ENCODE measurements around the gene XAF1. TPM values are rescaled to one million over a fixed set of nuclear protein-coding genes. Genes with fewer than 3 reads are reported as not detected.

Gene XAF1
- total and polyA plus RNA-seq, 4 donors: 4.5 to 108 (median 65.8) TPM

DNA sequence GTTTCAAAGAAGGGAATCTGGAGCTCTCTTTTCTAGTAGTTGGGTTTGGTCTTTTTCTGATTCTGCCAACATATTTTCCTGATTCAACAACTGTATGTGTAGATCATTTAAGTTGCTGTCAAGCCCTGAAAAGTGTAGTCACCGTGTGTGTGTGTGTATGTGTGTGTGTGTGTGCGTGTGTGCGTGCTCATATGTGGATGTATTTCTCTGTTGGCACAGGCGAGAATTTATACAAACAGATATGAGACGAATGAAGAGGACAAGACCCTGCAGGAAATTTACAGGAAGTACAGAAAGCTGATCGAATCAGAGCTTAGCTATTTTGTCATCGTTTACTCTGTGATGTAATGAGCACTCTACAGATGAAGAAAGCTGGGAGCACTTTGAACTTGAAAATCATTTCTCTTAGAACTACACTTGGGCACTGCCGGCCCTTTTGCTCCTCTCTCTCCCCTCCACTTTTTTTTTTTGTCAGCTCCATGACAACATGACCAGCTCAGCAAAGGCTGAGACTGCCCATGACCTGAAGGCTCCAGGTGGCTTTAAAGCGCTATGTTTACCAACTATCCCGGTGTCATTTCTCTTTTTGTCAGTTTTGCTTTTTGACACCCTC lies 31.3 kb downstream of the XAF1 start:
- no peak for DNase-seq
- no peaks in the 10 kb centered on the region for H3K36me3 ChIP-seq (ENCODE audit: control insufficient read depth in 1 of 2, insufficient read depth in 2 of 2, low read length in 1 of 2)
- H3K27ac ChIP-seq (ENCODE audit: low read depth in 1 of 2, low read length in 2 of 2): no peak overlapping the region
- H3K9me3 ChIP-seq (ENCODE audit: control insufficient read depth, low read length): no peaks in the 10 kb centered on the region
- intact Hi-C loops (cut with DNase I): no loop called here
- peaks cover 0 to 2% of the 10 kb centered on the region in 2 donors for H3K27me3 ChIP-seq (ENCODE audit: control insufficient read depth in 1 of 2, insufficient read depth in 2 of 2, low read length in 1 of 2)
- 56 to 59% methylated on average over 10 of the region's 10 CpGs for WGBS, 2 donors
- no peak overlapping the region for H3K4me3 ChIP-seq (ENCODE audit: low read length in 2 of 2)
- no peaks in the 10 kb centered on the region for H3K4me1 ChIP-seq (ENCODE audit: control insufficient read depth in 1 of 2, insufficient read depth in 2 of 2, low read length in 2 of 2)
- ATAC-seq (ENCODE audit: low FRiP score): no peak

DNA sequence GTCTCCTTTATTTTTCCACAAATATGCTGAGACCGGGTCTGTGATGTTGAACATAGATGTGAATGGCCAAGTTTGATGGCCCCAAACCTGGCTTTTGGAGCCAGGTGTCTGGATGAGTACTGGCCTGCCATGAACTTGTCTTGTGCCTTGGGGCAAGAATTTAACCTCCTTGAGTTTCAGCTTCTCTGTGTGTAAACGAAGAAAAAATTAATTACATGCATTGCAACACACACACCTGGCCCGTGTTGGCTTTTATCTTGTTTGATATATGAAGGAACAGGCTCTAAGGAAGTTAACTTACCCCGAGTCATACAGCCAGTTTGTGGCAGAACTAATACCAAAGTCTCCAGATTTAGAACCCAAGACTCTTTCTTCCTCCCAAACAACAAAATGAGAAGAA lies 33.3 kb downstream of the XAF1 start:
- no peak overlapping the region for H3K27ac ChIP-seq (ENCODE audit: low read depth in 1 of 2, low read length in 2 of 2)
- 70% methylated on average over 4 of the region's 4 CpGs for WGBS, 2 donors
- intact Hi-C loops (cut with DNase I): no loop called here

DNA sequence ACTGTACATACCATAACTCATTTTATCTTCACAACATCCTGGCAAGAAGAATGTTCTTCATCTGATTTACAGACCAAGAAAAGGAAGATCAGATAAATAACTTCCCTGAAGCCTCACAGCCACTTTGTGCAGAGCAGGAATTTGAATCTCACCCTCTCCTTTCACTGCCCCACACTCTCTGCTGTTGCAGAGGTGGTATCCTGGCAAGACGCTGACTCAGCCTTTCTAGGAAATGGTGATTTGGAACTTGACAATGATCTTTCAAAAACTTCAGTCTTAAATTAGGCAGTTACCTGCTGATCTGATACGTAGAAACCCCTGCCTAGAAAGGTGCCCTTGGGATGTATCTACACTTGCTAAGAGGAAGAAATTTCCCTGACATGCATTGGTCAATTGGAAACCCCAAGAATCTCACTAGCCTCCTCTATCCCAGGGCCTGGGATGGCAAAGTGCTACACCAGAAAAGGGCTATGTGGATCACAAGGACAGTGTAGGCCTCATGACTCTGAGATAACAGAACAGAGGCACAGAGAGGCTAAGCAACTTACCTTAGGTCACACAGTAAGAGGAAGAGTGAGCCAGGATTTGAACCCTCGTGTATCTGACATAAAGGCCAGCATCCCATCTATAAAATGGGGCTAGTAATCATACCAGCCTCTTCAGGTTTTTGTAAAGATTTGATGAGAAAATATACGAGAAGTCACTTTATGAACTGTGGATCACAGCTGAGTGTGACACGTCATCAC lies 38.1 kb downstream of the XAF1 start:
- H3K4me1 ChIP-seq (ENCODE audit: control insufficient read depth in 1 of 2, insufficient read depth in 2 of 2, low read length in 2 of 2): no peaks in the 10 kb centered on the region
- ATAC-seq (ENCODE audit: low FRiP score): no peak
- H3K4me3 ChIP-seq (ENCODE audit: low read length in 2 of 2): no peak overlapping the region
- H3K36me3 ChIP-seq (ENCODE audit: control insufficient read depth in 1 of 2, insufficient read depth in 2 of 2, low read length in 1 of 2): no peaks in the 10 kb centered on the region
- no peaks in the 10 kb centered on the region for H3K9me3 ChIP-seq (ENCODE audit: control insufficient read depth, low read length)
- H3K27me3 ChIP-seq (ENCODE audit: control insufficient read depth in 1 of 2, insufficient read depth in 2 of 2, low read length in 1 of 2): peaks cover 0 to 2% of the 10 kb centered on the region in 2 donors
- WGBS, 2 donors: 69 to 77% methylated on average over 5 of the region's 5 CpGs
- no peak overlapping the region for H3K27ac ChIP-seq (ENCODE audit: low read depth in 1 of 2, low read length in 2 of 2)
- no peak for DNase-seq
- intact Hi-C loops (cut with DNase I): no loop called here

More for the DNA sequence above, 33.3 kb downstream of the XAF1 start:
- ATAC-seq (ENCODE audit: low FRiP score): no peak
- Histone ChIP-seq H3K4me3 (ENCODE audit: low read length in 2 of 2) (no peak overlapping the region), H3K4me1 (ENCODE audit: control insufficient read depth in 1 of 2, insufficient read depth in 2 of 2, low read length in 2 of 2) (no peaks in the 10 kb centered on the region), H3K27me3 (ENCODE audit: control insufficient read depth in 1 of 2, insufficient read depth in 2 of 2, low read length in 1 of 2) (peaks cover 0 to 2% of the 10 kb centered on the region in 2 donors), H3K9me3 (ENCODE audit: control insufficient read depth, low read length) (no peaks in the 10 kb centered on the region), H3K36me3 (ENCODE audit: control insufficient read depth in 1 of 2, insufficient read depth in 2 of 2, low read length in 1 of 2) (no peaks in the 10 kb centered on the region)
- no peak for DNase-seq

DNA sequence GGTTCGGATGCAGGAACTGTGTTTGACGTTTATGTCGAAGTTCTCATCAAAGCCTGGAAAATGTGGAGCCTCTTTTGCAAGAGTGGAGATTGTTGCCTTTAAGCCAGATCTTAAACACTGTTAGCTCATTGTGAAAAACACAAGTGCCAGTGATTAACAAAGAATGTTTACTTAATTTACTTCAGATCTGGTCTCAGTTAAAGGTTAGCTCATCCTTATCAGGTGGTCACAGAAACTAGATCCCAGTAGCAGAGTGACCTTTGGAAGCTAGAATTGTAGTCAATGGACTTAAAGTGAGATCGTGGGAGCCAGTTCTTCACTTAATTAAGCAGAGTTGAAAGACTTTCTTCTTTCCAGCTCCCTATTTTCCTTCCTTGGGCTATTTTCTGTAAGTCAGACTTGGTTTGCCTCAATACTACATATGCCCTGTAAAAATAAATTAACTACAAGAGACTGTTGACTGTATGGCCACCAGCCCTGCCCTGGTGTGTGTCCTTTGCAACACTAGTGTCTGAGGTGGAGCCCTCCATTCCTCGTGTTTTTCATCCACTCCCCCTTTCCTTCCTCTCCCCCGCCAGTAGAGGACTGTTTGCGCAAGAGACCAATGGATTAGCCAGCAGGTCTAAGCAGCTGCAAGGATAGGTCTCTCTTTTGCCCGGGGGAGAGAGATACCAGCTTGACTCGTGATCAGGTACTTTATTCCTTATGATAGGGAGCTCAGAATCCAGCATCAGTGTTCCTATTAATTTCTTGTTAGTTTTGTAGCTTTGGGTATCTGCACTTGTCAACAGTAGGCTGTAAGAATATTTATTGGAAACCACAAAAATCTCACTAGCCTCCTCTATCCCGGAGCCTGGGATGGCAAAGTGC lies 40.4 kb downstream of the XAF1 start:
- Histone ChIP-seq H3K27ac (ENCODE audit: low read depth in 1 of 2, low read length in 2 of 2) (no peak overlapping the region), H3K4me1 (ENCODE audit: control insufficient read depth in 1 of 2, insufficient read depth in 2 of 2, low read length in 2 of 2) (no peaks in the 10 kb centered on the region), H3K4me3 (ENCODE audit: low read length in 2 of 2) (no peak overlapping the region), H3K9me3 (ENCODE audit: control insufficient read depth, low read length) (no peaks in the 10 kb centered on the region), H3K27me3 (ENCODE audit: control insufficient read depth in 1 of 2, insufficient read depth in 2 of 2, low read length in 1 of 2) (no peaks in the 10 kb centered on the region), H3K36me3 (ENCODE audit: control insufficient read depth in 1 of 2, insufficient read depth in 2 of 2, low read length in 1 of 2) (no peaks in the 10 kb centered on the region)
- ATAC-seq (ENCODE audit: low FRiP score): no peak
- DNase-seq: no peak
- intact Hi-C loops (cut with DNase I): no loop called here
- 57 to 59% methylated on average over 10 of the region's 10 CpGs for WGBS, 2 donors

DNA sequence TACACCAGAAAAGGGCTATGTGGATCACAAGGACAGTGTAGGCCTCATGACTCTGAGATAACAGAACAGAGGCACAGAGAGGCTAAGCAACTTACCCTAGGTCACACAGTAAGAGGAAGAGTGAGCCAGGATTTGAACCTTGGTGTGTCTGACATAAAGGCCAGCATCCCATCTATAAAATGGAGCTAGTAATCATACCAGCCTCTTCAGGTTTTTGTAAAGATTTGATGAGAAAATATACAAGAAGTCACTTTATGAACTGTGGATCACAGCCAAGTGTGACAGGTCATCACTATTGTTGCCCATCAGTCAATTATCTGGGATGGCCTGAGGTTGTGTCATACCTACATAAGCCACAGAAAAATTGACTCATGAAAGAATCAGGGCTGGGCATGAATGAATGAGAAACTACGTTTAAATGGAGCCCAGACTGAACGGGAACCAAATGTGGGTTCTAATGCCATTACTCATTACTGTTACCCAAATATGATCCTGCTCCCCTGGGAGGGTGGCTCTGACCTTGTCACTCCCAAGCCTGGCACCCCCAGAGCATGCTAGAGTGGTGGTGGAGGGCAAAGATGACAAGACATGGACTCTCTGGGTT lies 41.1 kb downstream of the XAF1 start:
- Histone ChIP-seq H3K4me3 (ENCODE audit: low read length in 2 of 2) (no peak overlapping the region), H3K9me3 (ENCODE audit: control insufficient read depth, low read length) (no peaks in the 10 kb centered on the region), H3K36me3 (ENCODE audit: control insufficient read depth in 1 of 2, insufficient read depth in 2 of 2, low read length in 1 of 2) (no peaks in the 10 kb centered on the region), H3K27me3 (ENCODE audit: control insufficient read depth in 1 of 2, insufficient read depth in 2 of 2, low read length in 1 of 2) (no peaks in the 10 kb centered on the region), H3K27ac (ENCODE audit: low read depth in 1 of 2, low read length in 2 of 2) (no peak overlapping the region), H3K4me1 (ENCODE audit: control insufficient read depth in 1 of 2, insufficient read depth in 2 of 2, low read length in 2 of 2) (no peaks in the 10 kb centered on the region)
- DNase-seq (no peak), ATAC-seq (ENCODE audit: low FRiP score) (no peak)
- WGBS, 2 donors: 68% methylated on average over 2 of the region's 2 CpGs
- intact Hi-C loops (cut with DNase I): no loop called here

DNA sequence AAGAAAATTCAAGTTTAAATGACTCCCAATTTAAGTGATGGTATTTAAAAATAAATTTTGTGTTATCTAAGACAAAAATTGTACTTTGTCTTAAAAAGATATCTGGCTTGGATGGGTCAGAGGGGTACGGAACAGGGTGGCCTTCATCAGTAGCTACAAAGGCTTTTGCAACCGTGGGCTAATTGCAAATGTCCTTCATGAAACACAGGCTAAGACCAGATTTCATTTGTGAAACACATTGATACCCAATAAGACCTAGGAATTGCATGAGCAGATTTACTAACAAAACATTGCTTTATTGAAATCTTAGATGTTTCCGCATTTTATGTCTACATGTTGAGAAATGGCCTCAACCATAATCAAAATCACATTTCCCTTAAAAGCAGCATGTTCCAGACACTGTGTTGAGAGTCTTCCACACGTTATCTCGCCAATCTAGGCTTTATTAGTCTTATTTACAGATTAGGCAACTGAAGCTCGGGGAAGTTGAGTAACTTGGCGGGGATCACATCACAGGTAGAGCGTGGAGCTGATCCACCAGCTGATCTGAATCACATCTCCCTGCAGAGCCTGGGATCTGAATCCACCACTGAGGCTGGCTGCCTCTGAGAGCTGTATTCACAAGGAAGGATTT lies 42.0 kb downstream of the XAF1 start:
- DNase-seq (no peak), ATAC-seq (ENCODE audit: low FRiP score) (no peak)
- Histone ChIP-seq H3K4me3 (ENCODE audit: low read length in 2 of 2) (no peak overlapping the region), H3K27ac (ENCODE audit: low read depth in 1 of 2, low read length in 2 of 2) (no peak overlapping the region), H3K36me3 (ENCODE audit: control insufficient read depth in 1 of 2, insufficient read depth in 2 of 2, low read length in 1 of 2) (no peaks in the 10 kb centered on the region), H3K27me3 (ENCODE audit: control insufficient read depth in 1 of 2, insufficient read depth in 2 of 2, low read length in 1 of 2) (no peaks in the 10 kb centered on the region), H3K9me3 (ENCODE audit: control insufficient read depth, low read length) (no peaks in the 10 kb centered on the region), H3K4me1 (ENCODE audit: control insufficient read depth in 1 of 2, insufficient read depth in 2 of 2, low read length in 2 of 2) (no peaks in the 10 kb centered on the region)
- intact Hi-C loops (cut with DNase I): no loop called here
- 72 to 78% methylated on average over 8 of the region's 8 CpGs for WGBS, 2 donors

DNA sequence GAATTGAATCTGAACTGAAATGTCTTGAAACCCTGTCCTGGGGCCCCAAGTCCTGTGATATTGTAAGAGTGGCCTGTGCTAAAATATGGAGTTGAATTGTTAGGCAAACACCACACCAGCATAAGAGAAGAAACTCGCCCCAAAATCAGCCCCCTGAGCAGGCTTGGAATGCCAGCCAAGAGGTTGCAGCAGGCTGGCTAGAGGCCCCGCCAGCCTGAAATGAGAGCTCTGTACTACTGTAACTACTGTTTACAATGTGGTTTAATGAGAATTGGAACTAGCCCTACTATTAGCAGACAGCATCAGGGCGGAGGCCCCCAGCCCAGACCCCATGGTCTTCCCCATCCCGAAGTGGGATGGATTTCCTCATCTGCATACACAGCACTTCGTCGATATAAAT lies 43.9 kb downstream of the XAF1 start:
- intact Hi-C loops (cut with DNase I): no loop called here
- no peak overlapping the region for H3K4me3 ChIP-seq (ENCODE audit: low read length in 2 of 2)
- no peaks in the 10 kb centered on the region for H3K9me3 ChIP-seq (ENCODE audit: control insufficient read depth, low read length)
- H3K4me1 ChIP-seq (ENCODE audit: control insufficient read depth in 1 of 2, insufficient read depth in 2 of 2, low read length in 2 of 2): no peaks in the 10 kb centered on the region
- 71 to 80% methylated on average over 6 of the region's 6 CpGs for WGBS, 2 donors
- ATAC-seq (ENCODE audit: low FRiP score) (no peak), DNase-seq (no peak)
- H3K27me3 ChIP-seq (ENCODE audit: control insufficient read depth in 1 of 2, insufficient read depth in 2 of 2, low read length in 1 of 2): no peaks in the 10 kb centered on the region
- H3K27ac ChIP-seq (ENCODE audit: low read depth in 1 of 2, low read length in 2 of 2): no peak overlapping the region
- no peaks in the 10 kb centered on the region for H3K36me3 ChIP-seq (ENCODE audit: control insufficient read depth in 1 of 2, insufficient read depth in 2 of 2, low read length in 1 of 2)

DNA sequence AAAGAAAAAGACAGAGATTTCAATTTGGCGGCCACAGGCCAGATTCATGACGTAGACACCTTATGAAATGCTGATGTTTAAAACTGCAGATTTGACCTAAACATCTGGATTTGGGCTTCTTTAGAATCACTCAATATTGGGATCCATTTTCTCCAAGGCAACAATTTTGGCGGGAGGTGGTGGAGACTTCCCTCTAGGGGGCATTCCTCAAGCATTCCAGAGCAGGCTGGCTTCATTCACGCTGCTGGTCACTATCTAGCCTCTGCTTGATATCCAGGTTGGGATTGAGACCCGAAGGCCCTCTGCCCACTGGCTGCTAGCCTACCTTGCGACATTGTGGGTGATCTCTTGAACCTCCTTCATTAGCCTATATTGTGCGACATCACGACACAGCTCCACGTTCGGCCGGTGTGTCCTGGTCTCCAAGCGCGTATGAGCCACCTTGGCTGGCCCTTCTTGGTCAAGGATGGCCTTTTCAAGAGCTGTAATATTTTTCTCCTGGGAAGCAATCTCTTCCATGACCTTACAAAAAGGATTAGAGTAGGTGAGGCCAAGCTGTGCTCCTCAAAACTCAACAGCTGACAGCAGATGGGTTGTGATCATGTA lies 44.7 kb downstream of the XAF1 start:
- H3K27ac ChIP-seq (ENCODE audit: low read depth in 1 of 2, low read length in 2 of 2): no peak overlapping the region
- no peak overlapping the region for H3K4me3 ChIP-seq (ENCODE audit: low read length in 2 of 2)
- ATAC-seq (ENCODE audit: low FRiP score): no peak
- no peaks in the 10 kb centered on the region for H3K9me3 ChIP-seq (ENCODE audit: control insufficient read depth, low read length)
- H3K4me1 ChIP-seq (ENCODE audit: control insufficient read depth in 1 of 2, insufficient read depth in 2 of 2, low read length in 2 of 2): no peaks in the 10 kb centered on the region
- 75 to 82% methylated on average over 13 of the region's 13 CpGs for WGBS, 2 donors
- no peaks in the 10 kb centered on the region for H3K27me3 ChIP-seq (ENCODE audit: control insufficient read depth in 1 of 2, insufficient read depth in 2 of 2, low read length in 1 of 2)
- DNase-seq: no peak
- H3K36me3 ChIP-seq (ENCODE audit: control insufficient read depth in 1 of 2, insufficient read depth in 2 of 2, low read length in 1 of 2): no peaks in the 10 kb centered on the region
- intact Hi-C loops (cut with DNase I): no loop called here
